WI38 (cell line): ENCODE measurements around the gene EXD2.

ENCODE experiments used
- H3K4me3 ChIP-seq: 2 replicates; pipeline ENCODE4 v1.5.1; 2011; ENCODE audit warnings: low read depth, mild to moderate bottlenecking, control low read depth, low read length
- TF ChIP-seq, protein P1 (sequence below): IDR thresholded peaks from 2 replicates; pipeline ENCODE4 v1.5.1; 2012; ENCODE audit warnings: low read depth, mild to moderate bottlenecking, control low read depth, low read length

Gene EXD2

DNA sequence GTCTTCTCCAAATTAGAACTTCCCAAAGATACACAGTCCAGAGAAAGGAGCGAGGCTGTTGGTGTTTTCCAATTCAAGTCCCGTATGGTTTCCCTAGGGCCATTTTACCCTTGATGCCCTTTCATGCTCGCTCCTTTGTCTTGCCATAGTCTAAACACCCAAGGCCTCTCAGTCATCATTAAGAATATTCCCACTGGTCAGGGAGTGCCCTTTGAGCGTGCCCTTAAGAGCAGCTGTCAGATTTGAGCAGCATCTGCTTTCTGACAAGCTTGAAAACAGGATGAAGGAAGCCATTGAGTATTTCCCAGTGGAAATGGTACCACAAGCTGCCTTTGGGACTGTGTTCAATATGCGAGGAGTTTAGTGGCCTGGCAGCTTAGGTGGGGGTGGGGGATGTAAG, 58.3 kb downstream of the EXD2 start:
- TF ChIP-seq, protein P1, sequence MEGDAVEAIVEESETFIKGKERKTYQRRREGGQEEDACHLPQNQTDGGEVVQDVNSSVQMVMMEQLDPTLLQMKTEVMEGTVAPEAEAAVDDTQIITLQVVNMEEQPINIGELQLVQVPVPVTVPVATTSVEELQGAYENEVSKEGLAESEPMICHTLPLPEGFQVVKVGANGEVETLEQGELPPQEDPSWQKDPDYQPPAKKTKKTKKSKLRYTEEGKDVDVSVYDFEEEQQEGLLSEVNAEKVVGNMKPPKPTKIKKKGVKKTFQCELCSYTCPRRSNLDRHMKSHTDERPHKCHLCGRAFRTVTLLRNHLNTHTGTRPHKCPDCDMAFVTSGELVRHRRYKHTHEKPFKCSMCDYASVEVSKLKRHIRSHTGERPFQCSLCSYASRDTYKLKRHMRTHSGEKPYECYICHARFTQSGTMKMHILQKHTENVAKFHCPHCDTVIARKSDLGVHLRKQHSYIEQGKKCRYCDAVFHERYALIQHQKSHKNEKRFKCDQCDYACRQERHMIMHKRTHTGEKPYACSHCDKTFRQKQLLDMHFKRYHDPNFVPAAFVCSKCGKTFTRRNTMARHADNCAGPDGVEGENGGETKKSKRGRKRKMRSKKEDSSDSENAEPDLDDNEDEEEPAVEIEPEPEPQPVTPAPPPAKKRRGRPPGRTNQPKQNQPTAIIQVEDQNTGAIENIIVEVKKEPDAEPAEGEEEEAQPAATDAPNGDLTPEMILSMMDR, result no peak
- no peak overlapping the region for H3K4me3 ChIP-seq

GRCh38 chr14:69252851-69253250, 61.6 kb downstream of the EXD2 start:
- TF ChIP-seq, protein P1, result no peak
- no peak overlapping the region for H3K4me3 ChIP-seq

GRCh38 chr14:69259168-69259526, 67.8 kb downstream of the EXD2 start:
- TF ChIP-seq, protein P1, result no peak
- H3K4me3 ChIP-seq, result peak overlapping the region; percentile 55; the same call in 1 of the 2 replicates

GRCh38 chr14:69259527-69260189, 68.4 kb downstream of the EXD2 start, which contains the start of gene GALNT16:
GALNT16 (plus strand) TSS chr14:69260158; CDS start chr14:69260291, 133 bp downstream.
- peak within 1 kb of the TSS; percentile 55 for H3K4me3 ChIP-seq
- TF ChIP-seq, protein P1, result 0 out of 2 replicates have a peak, but pooled peaks have one; percentile 2

GRCh38 chr14:69260190-69260860, 69.0 kb downstream of the EXD2 start:
- H3K4me3 ChIP-seq, result peak overlapping the region; percentile 55
- TF ChIP-seq, protein P1, result no peak

DNA sequence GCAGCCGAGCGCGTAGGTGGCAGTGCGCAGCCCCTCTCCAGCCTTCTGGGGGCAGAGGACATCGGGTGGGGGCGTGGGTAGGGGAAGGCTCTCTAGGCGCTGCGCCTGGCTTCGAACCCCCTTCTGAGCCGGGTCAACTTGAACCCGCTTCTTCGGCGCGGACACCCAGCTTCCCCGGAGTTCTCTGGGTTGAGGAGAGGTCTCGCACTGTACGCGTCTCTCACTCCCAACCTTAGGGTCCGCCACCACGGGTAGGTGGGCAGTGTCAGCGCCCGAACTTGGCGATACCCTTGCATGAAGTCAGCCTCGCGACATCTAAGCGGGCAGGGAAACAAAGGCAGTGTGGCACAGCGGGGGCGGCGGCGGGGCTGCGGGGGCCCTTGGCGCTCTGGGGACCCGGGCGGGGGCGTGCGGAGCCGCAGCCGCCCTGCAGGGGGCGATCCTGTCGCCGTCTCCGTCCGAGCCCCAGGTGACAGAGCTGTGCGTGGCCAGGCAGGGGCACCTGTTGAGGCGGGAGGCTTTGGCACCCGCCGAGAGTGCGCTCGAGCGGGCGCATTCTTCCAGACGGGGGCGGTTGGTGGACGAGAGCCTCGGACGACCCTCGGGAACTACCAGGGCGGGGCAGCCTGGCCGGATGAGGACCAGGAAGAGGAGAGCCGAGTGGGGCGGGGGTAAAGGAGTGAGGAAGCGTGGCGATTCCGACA, 69.7 kb downstream of the EXD2 start:
- TF ChIP-seq, protein P1, result peak; percentile 39; the same call in 1 of the 2 replicates
- peak overlapping the region; percentile 55 for H3K4me3 ChIP-seq

- TF ChIP-seq, protein P1, result no peak
- H3K4me3 ChIP-seq, result no peak overlapping the region
Observed at GRCh38 chr14:69261761-69262331, 70.5 kb downstream of the EXD2 start.
